Activated CD4-positive, alpha-beta T cell treated with anti-CD3 and anti-CD28 coated beads, Interleukin-2, amount 10 ng/mL, durations not matched to agents 7 days and 5 days (primary cell): Measurements from ENCODE around the gene FBXW4. TPM values are rescaled to one million over a fixed set of nuclear protein-coding genes. Genes with fewer than 3 reads are reported as not detected.

Experiments used
- CTCF ChIA-PET: fragments of 350-600 bp; sonication (Branson Sonifier 250); formaldehyde crosslinking; loops from one replicate; lab custom pipeline; 2021; ENCODE audit warnings: antibody characterized with exemption; lab: Charles Lee
- POLR2A ChIA-PET: fragments of 350-600 bp; sonication (Branson Sonifier 250); formaldehyde crosslinking; loops from one replicate; lab custom pipeline; 2021; ENCODE audit warnings: antibody characterized with exemption; lab: Charles Lee
- DNase-seq: peaks from one replicate; pipeline ENCODE4 v3.0.0-alpha.2; 2020
- H3K27ac Mint-ChIP-seq: one replicate; pipeline ENCODE4 v1.8.0; 2021; ENCODE audit warnings: mild to moderate bottlenecking, moderate library complexity, mixed read lengths
- H3K27me3 Mint-ChIP-seq: one replicate; pipeline ENCODE4 v1.8.0; 2021; ENCODE audit warnings: mixed read lengths
- H3K36me3 Mint-ChIP-seq: one replicate; pipeline ENCODE4 v1.8.0; 2021; ENCODE audit warnings: low read depth, mixed read lengths
- H3K4me1 Mint-ChIP-seq: one replicate; pipeline ENCODE4 v1.8.0; 2021; ENCODE audit warnings: mixed read lengths
- H3K4me3 Mint-ChIP-seq: one replicate; pipeline ENCODE4 v1.8.0; 2021; ENCODE audit warnings: mild to moderate bottlenecking, moderate library complexity, mixed read lengths
- H3K9me3 Mint-ChIP-seq: one replicate; pipeline ENCODE4 v1.8.0; 2021; ENCODE audit warnings: mixed read lengths
- total RNA-seq, 2 experiments: library from RNA; stranded (reverse); gene quantifications; one replicate each; pipeline ENCODE4 v1.2.3, GENCODE V29; 2021

The FBXW4 gene
- total RNA-seq, 2 experiments from 2014 or later, result 40.7 to 45.4 TPM

GRCh38 chr10:101572785-101573184, 122.2 kb downstream of the FBXW4 start:
- no peak overlapping the region for H3K4me3 Mint-ChIP-seq
- H3K4me1 Mint-ChIP-seq, result peaks cover 16% of the 10 kb centered on the region
- ChIA-PET POLR2A (no interaction called here), CTCF (interaction anchor here (4.4 kb wide), 1 partner anchor 9 kb away, joined by 21 read pairs; no protein-coding TSS in a partner anchor)
- DNase-seq, result no peak
- no peaks in the 10 kb centered on the region for H3K9me3 Mint-ChIP-seq
- H3K27ac Mint-ChIP-seq, result no peak overlapping the region
- H3K36me3 Mint-ChIP-seq, result no peaks in the 10 kb centered on the region
- H3K27me3 Mint-ChIP-seq, result peaks cover 21% of the 10 kb centered on the region

- CTCF ChIA-PET, result interaction anchor here (1.2 to 4.4 kb wide), 2 partner anchors 9 to 13 kb away, joined by 3 to 21 read pairs; no protein-coding TSS in a partner anchor
- no peak for DNase-seq
- peaks cover 26% of the 10 kb centered on the region for H3K27me3 Mint-ChIP-seq
Observed at GRCh38 chr10:101572126-101572525, 122.8 kb downstream of the FBXW4 start.

GRCh38 chr10:101571271-101571925, 123.6 kb downstream of the FBXW4 start:
- H3K4me1 Mint-ChIP-seq, result peaks cover 18% of the 10 kb centered on the region
- DNase-seq, result no peak
- H3K27me3 Mint-ChIP-seq, result peaks cover 30% of the 10 kb centered on the region
- no peaks in the 10 kb centered on the region for H3K9me3 Mint-ChIP-seq
- H3K36me3 Mint-ChIP-seq, result no peaks in the 10 kb centered on the region
- POLR2A ChIA-PET, result no interaction called here
- CTCF ChIA-PET, result interaction anchor here (0.8 to 4.4 kb wide), 9 partner anchors 10 to 310 kb away, joined by 3 to 21 read pairs (median 4); no protein-coding TSS in a partner anchor
- no peak overlapping the region for H3K27ac Mint-ChIP-seq
- peak overlapping the region; percentile 73 for H3K4me3 Mint-ChIP-seq

More at GRCh38 chr10:101572126-101572525, 122.8 kb downstream of the FBXW4 start:
- Mint-ChIP-seq H3K36me3 (no peaks in the 10 kb centered on the region), H3K9me3 (no peaks in the 10 kb centered on the region), H3K4me1 (peaks cover 16% of the 10 kb centered on the region), H3K27ac (no peak overlapping the region), H3K4me3 (no peak overlapping the region)
- POLR2A ChIA-PET, result no interaction called here

- Mint-ChIP-seq H3K4me3 (peak overlapping the region; percentile 73), H3K4me1 (peaks cover 18% of the 10 kb centered on the region), H3K27me3 (peaks cover 37% of the 10 kb centered on the region), H3K27ac (no peak overlapping the region), H3K9me3 (no peaks in the 10 kb centered on the region), H3K36me3 (no peaks in the 10 kb centered on the region)
- ChIA-PET POLR2A (no interaction called here), CTCF (interaction anchor here (0.8 to 4.4 kb wide), 14 partner anchors 9 to 360 kb away, joined by 3 to 21 read pairs (median 4); no protein-coding TSS in a partner anchor)
- DNase-seq, result no peak
Observed at GRCh38 chr10:101570428-101571270, 124.3 kb downstream of the FBXW4 start.

GRCh38 chr10:101569622-101570427, 125.1 kb downstream of the FBXW4 start:
- DNase-seq, result peak; percentile 82
- Mint-ChIP-seq H3K27me3 (peaks cover 45% of the 10 kb centered on the region), H3K4me1 (peaks cover 18% of the 10 kb centered on the region), H3K27ac (no peak overlapping the region), H3K9me3 (no peaks in the 10 kb centered on the region), H3K36me3 (no peaks in the 10 kb centered on the region), H3K4me3 (peak overlapping the region; percentile 73)
- ChIA-PET CTCF (interaction anchor here (0.5 to 4.4 kb wide), 14 partner anchors 11 to 1599 kb away, joined by 3 to 21 read pairs (median 3); no protein-coding TSS in a partner anchor), POLR2A (no interaction called here)

GRCh38 chr10:101569323-101569621, 125.7 kb downstream of the FBXW4 start:
- H3K36me3 Mint-ChIP-seq, result no peaks in the 10 kb centered on the region
- peaks cover 47% of the 10 kb centered on the region for H3K27me3 Mint-ChIP-seq
- H3K9me3 Mint-ChIP-seq, result no peaks in the 10 kb centered on the region
- H3K4me1 Mint-ChIP-seq, result peaks cover 18% of the 10 kb centered on the region
- H3K27ac Mint-ChIP-seq, result no peak overlapping the region
- ChIA-PET CTCF (interaction anchor here (0.5 to 4.4 kb wide), 12 partner anchors 10 to 1600 kb away, joined by 3 to 21 read pairs (median 3); no protein-coding TSS in a partner anchor), POLR2A (no interaction called here)
- peak overlapping the region; percentile 73 for H3K4me3 Mint-ChIP-seq
- no peak for DNase-seq

GRCh38 chr10:101568054-101568745, 126.8 kb downstream of the FBXW4 start:
- Mint-ChIP-seq H3K36me3 (no peaks in the 10 kb centered on the region), H3K27me3 (peaks cover 53% of the 10 kb centered on the region), H3K4me1 (peaks cover 18% of the 10 kb centered on the region), H3K9me3 (no peaks in the 10 kb centered on the region), H3K4me3 (no peak overlapping the region), H3K27ac (no peak overlapping the region)
- POLR2A ChIA-PET, result no interaction called here
- CTCF ChIA-PET, result interaction anchor here (1.0 to 1.4 kb wide), 3 partner anchors 8 to 213 kb away, joined by 3 to 5 read pairs (median 3); no protein-coding TSS in a partner anchor
- no peak for DNase-seq

- ChIA-PET CTCF (interaction anchor here (1.0 to 1.4 kb wide), 3 partner anchors 9 to 214 kb away, joined by 3 to 5 read pairs (median 3); no protein-coding TSS in a partner anchor), POLR2A (no interaction called here)
- H3K27ac Mint-ChIP-seq, result no peak overlapping the region
- no peaks in the 10 kb centered on the region for H3K9me3 Mint-ChIP-seq
- DNase-seq, result no peak
- H3K4me1 Mint-ChIP-seq, result peaks cover 18% of the 10 kb centered on the region
- H3K27me3 Mint-ChIP-seq, result peaks cover 53% of the 10 kb centered on the region
- H3K4me3 Mint-ChIP-seq, result no peak overlapping the region
- H3K36me3 Mint-ChIP-seq, result no peaks in the 10 kb centered on the region
Observed at GRCh38 chr10:101567165-101568006, 127.6 kb downstream of the FBXW4 start.

- no peaks in the 10 kb centered on the region for H3K36me3 Mint-ChIP-seq
- CTCF ChIA-PET, result no interaction called here
- DNase-seq, result no peak
- peaks cover 18% of the 10 kb centered on the region for H3K4me1 Mint-ChIP-seq
- H3K4me3 Mint-ChIP-seq, result no peak overlapping the region
- H3K27ac Mint-ChIP-seq, result no peak overlapping the region
- no peaks in the 10 kb centered on the region for H3K9me3 Mint-ChIP-seq
- POLR2A ChIA-PET, result no interaction called here
- H3K27me3 Mint-ChIP-seq, result peaks cover 53% of the 10 kb centered on the region
Observed at GRCh38 chr10:101566333-101567164, 128.4 kb downstream of the FBXW4 start.

- DNase-seq, result no peak
- Mint-ChIP-seq H3K27me3 (peaks cover 53% of the 10 kb centered on the region), H3K36me3 (no peaks in the 10 kb centered on the region), H3K27ac (no peak overlapping the region), H3K4me3 (no peak overlapping the region), H3K9me3 (no peaks in the 10 kb centered on the region), H3K4me1 (peaks cover 16% of the 10 kb centered on the region)
- ChIA-PET CTCF (no interaction called here), POLR2A (no interaction called here)
Observed at GRCh38 chr10:101565936-101566332, 129.0 kb downstream of the FBXW4 start.
